NCI-H226 (cell line): ENCODE data around the gene GGT6.

Source experiments
- DNase-seq: peaks from one replicate; pipeline ENCODE4 v3.0.0-alpha.2; 2015

The GGT6 gene

GRCh38 chr17:4536742-4537411 lies 23.5 kb downstream of the GGT6 start:
- peak; percentile 56 for DNase-seq

DNA sequence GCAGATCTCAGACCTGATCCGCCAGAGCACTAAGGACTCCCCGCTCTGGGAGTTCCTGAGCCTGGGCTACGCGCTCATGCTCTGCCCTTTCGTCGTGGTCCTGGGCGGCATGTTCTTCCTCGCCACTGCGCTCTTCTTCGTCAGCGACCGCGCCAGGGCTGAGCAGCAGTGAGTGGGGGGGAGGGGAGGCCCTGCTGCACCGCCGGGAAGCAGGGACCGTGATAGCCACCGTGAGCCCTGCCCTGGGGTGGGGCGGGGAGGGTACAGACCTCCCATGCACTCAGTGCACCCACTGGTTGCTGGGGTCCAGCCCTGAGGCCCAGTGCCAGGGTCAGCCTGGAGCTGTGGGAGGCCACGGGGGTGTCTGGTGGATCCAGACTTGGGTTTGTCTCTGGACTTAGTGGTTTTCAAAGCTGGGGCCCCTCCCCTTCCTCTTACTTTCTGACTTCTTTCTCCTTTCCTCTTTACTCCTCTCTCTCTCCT lies 24.1 kb downstream of the GGT6 start:
- no peak for DNase-seq

- DNase-seq, result no peak
These were observed 24.6 kb downstream of the GGT6 start for GRCh38 chr17:4535667-4536258.

DNA sequence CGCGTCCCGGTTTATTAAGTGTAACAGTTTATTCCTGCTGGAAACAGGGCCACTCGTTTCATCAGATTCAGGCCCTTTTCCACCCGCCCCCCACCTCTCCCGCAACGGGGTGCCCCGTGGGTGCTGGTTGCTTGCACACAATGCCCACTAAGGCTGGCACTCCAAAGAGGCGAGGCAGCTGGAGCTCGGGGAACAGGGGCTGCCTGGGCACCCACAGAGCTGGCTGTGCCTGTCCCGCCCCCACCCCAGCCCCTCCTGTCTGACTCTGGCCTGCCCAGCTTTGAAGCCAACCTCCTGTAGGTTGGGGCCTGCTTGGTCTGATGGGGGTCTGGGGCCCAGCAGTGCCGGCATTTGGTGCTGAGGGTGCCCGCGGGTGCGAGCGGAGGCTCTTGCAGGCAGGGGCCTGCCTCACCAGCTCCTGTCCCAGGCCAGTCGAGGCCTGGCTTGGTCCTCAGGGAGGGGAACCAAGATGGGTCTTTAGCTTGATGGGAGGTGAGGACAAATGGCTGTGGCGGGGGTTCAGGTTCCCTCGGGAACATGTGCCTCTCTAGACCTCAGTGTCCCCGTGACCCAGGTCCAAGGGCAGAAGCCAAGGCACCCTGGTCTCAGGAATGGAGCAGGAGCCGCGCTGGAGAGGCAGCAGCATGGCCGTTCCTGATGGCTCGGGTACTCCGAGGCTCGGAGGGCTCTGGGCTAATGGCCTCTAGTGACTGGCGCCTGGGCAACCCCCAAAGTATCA lies 25.3 kb downstream of the GGT6 start:
- DNase-seq, result no peak

- no peak for DNase-seq
These were observed 25.9 kb downstream of the GGT6 start for GRCh38 chr17:4534515-4534914.

DNA sequence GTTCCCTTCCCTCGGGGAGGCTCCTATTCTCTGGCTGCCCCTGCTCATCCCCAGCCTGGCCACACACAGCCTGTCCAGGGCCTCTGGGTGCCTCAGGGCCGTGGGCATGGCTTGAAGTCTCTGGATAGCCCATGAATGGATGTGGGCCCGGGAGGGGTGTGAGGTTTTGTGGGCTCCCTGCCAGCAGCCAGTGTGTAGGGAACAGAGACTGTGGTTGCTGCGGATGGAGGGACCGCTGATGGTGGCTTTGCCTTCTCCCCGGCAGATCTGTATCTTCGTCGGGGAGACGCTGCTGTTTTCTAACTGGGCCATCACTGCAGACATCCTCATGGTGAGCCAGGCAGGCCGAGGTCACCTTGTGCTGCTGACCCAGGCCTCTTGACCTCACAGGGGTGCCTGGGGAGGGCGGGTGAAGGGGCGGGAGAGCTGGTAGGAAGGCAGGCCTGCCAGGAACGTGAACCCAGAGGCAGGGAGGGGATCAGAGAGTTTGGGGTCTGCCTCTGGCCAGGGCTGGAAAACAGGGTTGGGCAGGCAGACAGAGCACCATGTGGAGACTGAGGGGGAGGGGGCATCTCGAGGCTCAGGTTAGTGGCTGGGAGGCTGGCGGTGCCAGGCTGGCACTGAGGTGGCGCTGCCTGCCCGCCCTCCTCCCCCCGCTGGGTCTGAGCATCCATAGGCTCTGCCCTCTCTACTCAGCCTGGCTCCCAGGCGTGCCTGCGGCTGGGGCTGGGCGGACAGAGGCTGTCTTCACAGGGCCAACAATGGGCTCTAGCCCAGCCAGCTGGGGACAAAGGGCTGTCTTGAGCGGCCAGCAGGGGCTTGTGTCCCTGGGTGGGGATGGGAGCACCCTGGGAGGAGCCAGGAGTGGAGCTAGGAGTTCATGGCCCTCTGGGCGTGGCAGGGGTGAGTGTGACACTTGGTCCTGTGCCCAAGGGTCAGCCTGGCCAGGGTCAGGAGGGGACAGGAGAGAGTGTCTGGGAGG lies 26.6 kb downstream of the GGT6 start:
- no peak for DNase-seq

DNA sequence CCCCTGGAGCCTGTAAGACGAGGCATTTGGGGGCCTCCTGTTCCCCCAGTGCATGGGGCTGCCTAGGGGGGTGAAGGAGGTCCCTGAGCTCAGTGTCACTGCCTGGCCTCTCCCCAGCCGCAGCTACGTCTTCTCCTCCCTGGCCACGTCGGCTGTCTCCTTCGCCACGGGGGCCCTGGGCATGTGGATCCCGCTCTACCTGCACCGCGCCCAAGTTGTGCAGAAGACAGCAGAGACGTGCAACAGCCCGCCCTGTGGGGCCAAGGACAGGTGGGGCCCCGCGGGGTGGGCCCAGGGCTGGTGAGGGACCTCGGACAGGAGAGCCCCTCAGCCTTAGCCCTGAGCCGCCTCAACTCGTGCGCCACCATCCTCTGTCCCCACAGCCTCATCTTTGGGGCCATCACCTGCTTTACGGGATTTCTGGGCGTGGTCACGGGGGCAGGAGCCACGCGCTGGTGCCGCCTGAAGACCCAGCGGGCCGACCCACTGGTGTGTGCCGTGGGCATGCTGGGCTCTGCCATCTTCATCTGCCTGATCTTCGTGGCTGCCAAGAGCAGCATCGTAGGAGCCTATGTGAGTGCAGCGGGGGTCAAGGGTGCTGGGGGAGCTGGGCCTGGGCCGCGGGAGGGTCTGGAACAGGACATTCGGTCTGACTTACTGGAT lies 27.4 kb downstream of the GGT6 start:
- no peak for DNase-seq

DNA sequence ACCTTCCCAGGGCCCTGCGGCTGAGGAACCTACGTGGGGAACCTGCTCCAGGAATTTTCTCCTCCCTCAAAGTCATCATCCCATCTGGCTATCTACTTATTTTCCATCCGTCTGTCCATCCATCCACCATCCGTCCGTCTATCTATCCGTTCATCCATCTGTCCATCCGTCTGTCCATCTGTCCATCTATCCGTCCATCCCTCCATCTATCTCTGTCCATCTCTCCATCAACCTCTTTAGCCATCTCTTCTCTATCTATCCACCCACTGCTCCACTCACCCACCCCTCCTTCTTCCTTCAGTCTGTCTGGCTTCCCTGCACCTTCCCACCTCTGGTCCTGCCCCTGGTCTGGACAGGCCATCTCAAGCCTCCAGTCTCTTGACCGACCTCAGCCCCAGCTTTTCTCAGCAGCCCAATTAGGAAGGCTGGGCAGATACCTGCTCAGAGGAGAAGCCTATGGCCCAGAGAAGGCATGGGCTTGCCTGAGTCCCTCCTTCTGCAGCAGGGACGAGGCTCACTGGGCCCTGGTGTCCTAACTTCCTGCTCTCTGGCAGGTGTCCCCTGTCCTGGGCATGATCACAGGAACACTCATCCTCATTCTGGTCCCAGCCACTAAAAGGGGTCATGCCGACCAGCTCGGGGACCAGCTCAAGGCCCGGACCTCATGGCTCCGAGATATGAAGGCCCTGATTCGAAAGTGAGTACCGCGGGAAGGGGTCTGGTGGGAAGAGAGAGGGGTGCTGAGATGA lies 28.2 kb downstream of the GGT6 start:
- DNase-seq, result no peak

GRCh38 chr17:4530799-4531730 lies 29.3 kb downstream of the GGT6 start:
- no peak for DNase-seq

- DNase-seq, result no peak
These were observed 30.7 kb downstream of the GGT6 start for GRCh38 chr17:4529533-4530152.

DNA sequence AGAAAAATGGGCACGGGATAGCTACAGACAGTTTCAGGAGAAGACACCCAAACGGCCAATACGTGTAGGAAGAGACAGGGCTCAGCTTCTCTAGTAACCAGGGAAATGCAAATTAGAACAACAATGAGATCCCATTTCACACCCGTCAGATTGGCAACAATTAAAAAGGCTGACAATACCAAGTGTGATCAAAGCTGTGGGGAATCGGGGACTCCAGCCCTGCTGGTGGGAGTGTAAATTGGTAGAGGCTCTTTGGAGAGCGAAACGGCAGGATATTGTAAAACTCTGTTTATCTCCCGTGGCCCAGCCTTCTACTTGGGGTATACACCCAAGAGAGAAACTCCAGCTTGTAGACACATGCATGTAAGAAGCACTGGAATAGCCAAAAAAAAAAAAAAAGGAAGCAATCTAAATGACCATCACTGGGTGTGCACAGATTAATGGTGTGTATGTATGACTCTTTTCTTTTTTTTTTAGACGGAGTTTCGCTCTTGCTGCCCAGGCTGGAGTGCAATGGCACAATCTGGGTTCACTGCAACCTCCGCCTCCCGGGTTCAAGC lies 32.7 kb downstream of the GGT6 start:
- DNase-seq, result no peak

DNA sequence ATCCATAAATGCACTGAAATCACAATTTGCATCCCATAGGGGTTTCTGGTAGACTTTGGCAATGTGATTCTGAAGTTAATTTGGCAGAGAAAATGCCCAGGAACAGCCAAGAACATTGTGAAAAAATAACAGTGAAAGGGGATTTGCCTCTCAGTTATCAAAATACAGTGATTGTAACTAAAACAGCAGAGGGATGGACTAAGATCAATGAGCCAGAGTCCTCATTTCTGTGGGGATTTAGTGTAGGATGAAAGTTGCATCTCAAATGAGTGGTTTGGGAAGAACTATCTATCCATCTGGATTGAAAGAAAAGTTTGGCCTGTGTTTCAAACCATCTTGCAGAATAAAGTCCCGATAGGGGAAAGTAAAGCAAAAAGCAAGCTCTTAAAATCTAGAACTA lies 33.2 kb downstream of the GGT6 start:
- DNase-seq, result no peak

DNA sequence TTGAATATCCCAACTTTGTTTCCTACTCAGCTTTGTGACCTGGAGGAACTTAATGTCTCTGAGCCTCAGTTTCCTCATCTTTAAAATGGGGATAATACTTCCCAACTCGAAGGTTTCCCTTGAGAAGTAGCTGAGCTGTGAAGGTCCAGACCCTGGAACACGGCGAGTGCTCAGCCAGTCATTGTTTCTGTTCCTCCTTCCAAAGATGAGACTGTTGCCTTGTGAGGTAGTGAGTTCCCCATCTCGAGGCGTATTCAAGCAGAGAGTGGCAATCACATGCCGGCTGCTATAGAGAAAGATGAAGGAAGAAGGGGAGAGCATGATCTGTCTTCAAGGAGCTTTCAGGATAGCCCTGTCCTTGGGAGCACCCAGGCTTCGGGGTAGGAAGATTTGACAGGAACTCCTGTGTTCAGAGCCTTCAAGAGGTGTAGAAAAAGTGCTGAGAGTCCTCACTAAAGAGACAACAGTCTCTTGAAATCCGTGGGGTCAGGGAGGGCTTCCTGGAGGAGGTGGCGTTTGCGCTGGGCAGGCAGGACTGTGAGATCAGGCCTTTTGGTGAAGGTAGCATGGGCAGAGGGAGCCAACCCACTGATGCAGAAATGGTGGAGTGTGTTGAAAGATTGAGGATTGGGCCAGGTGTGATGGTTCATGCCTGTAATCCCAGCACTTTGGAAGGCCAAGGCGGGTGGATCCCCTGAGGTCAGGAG lies 34.5 kb downstream of the GGT6 start:
- DNase-seq, result no peak

GRCh38 chr17:4523946-4524345 lies 36.4 kb downstream of the GGT6 start:
- DNase-seq, result no peak

DNA sequence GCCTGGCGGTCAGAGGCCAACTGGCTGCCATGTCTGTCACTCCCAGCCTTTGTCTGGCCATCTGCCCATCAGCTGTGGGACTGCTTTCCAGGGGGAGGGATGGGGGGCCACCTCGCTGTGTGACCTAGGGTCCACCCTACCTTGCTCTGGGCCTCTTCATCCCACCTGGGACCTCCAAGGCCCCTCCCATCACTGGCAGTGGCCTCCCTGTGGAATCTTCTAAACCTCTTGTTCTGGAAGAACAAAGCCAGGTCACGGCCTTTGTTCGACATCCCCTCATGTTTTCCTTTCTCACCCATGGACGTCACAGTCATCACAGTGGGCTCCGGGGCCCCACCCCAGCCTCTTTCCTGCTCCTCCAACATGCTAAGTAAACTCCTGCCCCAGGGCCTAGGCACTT lies 37.7 kb downstream of the GGT6 start:
- DNase-seq, result no peak

- peak; percentile 85 for DNase-seq
These were observed 39.3 kb downstream of the GGT6 start for GRCh38 chr17:4520894-4521600.

- DNase-seq, result no peak
These were observed 40.1 kb downstream of the GGT6 start for GRCh38 chr17:4520060-4520893.
